NB4 (cell line): ENCODE measurements around the gene GORASP1.

ENCODE experiments used
- DNase-seq: peaks from one replicate; pipeline ENCODE4 v3.0.0; 2010; ENCODE audit warnings: low read depth
- H3K4me3 ChIP-seq: one replicate; pipeline ENCODE4 v1.5.1; 2011; ENCODE audit warnings: mild to moderate bottlenecking, low read depth, low read length, moderate library complexity
- MAX ChIP-seq: IDR thresholded peaks from 2 replicates; pipeline ENCODE4 v1.6.1; 2011; ENCODE audit warnings: low read depth, low read length
- MYC ChIP-seq: IDR thresholded peaks from 2 replicates; pipeline ENCODE4 v1.6.1; 2011; ENCODE audit warnings: low read depth, low read length
- POLR2A ChIP-seq: IDR thresholded peaks from 2 replicates; pipeline ENCODE4 v1.6.1; 2011; ENCODE audit warnings: mild to moderate bottlenecking; ENCODE audit not compliant: insufficient read length; ENCODE audit errors: extremely low read depth
- TF ChIP-seq, protein P1 (sequence below): IDR thresholded peaks from one replicate; pipeline ENCODE4 v1.5.1; 2012; ENCODE audit warnings: low read depth, low read length

The GORASP1 gene

GRCh38 chr3:39133822-39134221 is 26.4 kb upstream of the GORASP1 start:
- no peak overlapping the region for H3K4me3 ChIP-seq
- TF ChIP-seq POLR2A = no peak
- TF ChIP-seq, protein P1, sequence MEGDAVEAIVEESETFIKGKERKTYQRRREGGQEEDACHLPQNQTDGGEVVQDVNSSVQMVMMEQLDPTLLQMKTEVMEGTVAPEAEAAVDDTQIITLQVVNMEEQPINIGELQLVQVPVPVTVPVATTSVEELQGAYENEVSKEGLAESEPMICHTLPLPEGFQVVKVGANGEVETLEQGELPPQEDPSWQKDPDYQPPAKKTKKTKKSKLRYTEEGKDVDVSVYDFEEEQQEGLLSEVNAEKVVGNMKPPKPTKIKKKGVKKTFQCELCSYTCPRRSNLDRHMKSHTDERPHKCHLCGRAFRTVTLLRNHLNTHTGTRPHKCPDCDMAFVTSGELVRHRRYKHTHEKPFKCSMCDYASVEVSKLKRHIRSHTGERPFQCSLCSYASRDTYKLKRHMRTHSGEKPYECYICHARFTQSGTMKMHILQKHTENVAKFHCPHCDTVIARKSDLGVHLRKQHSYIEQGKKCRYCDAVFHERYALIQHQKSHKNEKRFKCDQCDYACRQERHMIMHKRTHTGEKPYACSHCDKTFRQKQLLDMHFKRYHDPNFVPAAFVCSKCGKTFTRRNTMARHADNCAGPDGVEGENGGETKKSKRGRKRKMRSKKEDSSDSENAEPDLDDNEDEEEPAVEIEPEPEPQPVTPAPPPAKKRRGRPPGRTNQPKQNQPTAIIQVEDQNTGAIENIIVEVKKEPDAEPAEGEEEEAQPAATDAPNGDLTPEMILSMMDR = no peak
- TF ChIP-seq MAX = no peak
- TF ChIP-seq MYC = no peak
- no peak for DNase-seq

DNA sequence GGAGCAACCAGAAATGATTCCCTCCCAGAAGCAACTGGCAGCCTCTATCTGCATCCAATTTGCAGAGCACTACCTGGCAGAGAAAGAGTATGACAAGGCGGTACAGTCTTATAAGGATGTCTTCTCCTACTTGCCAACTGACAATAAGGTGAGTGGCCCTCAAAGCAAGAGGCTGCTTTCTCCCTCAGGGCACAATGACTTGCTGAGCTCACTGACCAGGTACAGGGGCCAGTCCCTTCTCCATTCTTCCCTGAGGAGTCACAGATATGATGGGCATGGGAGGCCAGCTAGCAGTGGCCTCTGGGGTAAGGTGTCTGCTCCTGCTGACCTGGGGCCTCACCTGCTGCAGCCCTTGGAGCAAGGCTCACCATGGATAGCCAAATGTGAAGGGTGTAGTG is 25.7 kb upstream of the GORASP1 start:
- no peak for DNase-seq
- TF ChIP-seq POLR2A (no peak), MYC (no peak), MAX (no peak)
- TF ChIP-seq, protein P1 = no peak
- no peak overlapping the region for H3K4me3 ChIP-seq

GRCh38 chr3:39132096-39133092 is 25.0 kb upstream of the GORASP1 start:
- no peak for DNase-seq
- TF ChIP-seq, protein P1 = no peak
- no peak for TF ChIP-seq MYC
- TF ChIP-seq POLR2A = no peak
- no peak for TF ChIP-seq MAX
- H3K4me3 ChIP-seq = no peak overlapping the region

GRCh38 chr3:39130693-39131265 is 23.4 kb upstream of the GORASP1 start:
- TF ChIP-seq MYC (no peak), POLR2A (no peak), MAX (no peak)
- TF ChIP-seq, protein P1 = no peak
- no peak overlapping the region for H3K4me3 ChIP-seq
- DNase-seq = no peak

- no peak overlapping the region for H3K4me3 ChIP-seq
- TF ChIP-seq, protein P1 = no peak
- TF ChIP-seq POLR2A (no peak), MYC (no peak), MAX (no peak)
- DNase-seq = no peak
These were observed 22.6 kb upstream of the GORASP1 start for GRCh38 chr3:39130026-39130425.
